MM.1S (cell line): ENCODE measurements around the gene CCDC74A.

ENCODE experiments used
- EZH2 ChIP-seq: fragments of 300-600 bp; sonication (generic); optimal IDR thresholded peaks from 2 replicates; pipeline ENCODE3; 2017; ENCODE audit warnings: low read depth, mild to moderate bottlenecking, antibody characterized with exemption, low read length, mixed read lengths
- EZH2phosphoT487 ChIP-seq: fragments of 300-600 bp; sonication (generic); IDR thresholded peaks from 2 replicates; pipeline ENCODE4 v1.6.1; 2018; ENCODE audit warnings: antibody characterized with exemption, low read length
- TF ChIP-seq, protein P1 (sequence below): fragments of 300-600 bp; sonication (generic); IDR thresholded peaks from 2 replicates; pipeline ENCODE4 v1.5.1; 2016; ENCODE audit warnings: antibody characterized with exemption, low read length, mixed read lengths

DNA sequence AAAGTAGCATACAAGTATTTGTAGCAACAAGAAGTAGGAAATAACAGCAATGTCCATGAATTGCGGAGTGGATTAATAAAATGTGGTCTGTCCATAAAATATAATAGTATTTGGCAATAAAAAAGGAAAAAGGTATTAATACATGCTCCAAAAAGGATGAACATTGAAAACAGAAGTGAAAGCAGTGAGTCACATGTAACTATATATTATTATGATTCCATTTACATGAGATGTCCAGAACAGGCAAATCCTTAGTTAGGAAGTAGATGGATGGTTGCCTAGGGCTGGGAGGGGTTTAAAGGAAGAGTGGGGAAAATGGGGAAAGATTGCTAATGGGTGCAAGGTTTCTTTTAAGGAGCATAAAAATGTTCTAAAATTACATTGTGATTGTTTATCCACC lies 44.5 kb downstream of the CCDC74A start:
- TF ChIP-seq, protein P1, sequence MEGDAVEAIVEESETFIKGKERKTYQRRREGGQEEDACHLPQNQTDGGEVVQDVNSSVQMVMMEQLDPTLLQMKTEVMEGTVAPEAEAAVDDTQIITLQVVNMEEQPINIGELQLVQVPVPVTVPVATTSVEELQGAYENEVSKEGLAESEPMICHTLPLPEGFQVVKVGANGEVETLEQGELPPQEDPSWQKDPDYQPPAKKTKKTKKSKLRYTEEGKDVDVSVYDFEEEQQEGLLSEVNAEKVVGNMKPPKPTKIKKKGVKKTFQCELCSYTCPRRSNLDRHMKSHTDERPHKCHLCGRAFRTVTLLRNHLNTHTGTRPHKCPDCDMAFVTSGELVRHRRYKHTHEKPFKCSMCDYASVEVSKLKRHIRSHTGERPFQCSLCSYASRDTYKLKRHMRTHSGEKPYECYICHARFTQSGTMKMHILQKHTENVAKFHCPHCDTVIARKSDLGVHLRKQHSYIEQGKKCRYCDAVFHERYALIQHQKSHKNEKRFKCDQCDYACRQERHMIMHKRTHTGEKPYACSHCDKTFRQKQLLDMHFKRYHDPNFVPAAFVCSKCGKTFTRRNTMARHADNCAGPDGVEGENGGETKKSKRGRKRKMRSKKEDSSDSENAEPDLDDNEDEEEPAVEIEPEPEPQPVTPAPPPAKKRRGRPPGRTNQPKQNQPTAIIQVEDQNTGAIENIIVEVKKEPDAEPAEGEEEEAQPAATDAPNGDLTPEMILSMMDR, result no peak
- TF ChIP-seq EZH2, result no peak
- no peak for TF ChIP-seq EZH2phosphoT487
